GM23338 (cell line): ENCODE results near the gene ZNF480.
A peak's percentile ranks its signal among the peaks of the same experiment; 100 is the strongest.

Experiments used
- CREB1 ChIP-seq: fragments of 250-450 bp; sonication (Bioruptor Pico); IDR thresholded peaks from 2 replicates; pipeline ENCODE4 v1.5.0; 2020; ENCODE audit warnings: low read depth, mild to moderate bottlenecking, moderate library complexity
- EZH2 ChIP-seq: fragments of 200-600 bp; sonication (generic); IDR thresholded peaks from one replicate; pipeline ENCODE4 v1.8.0; 2017; ENCODE audit warnings: antibody characterized with exemption, mild to moderate bottlenecking, low read depth; ENCODE audit not compliant: unreplicated experiment
- EZH2phosphoT487 ChIP-seq: fragments of 200-600 bp; sonication (generic); IDR thresholded peaks from one replicate; pipeline ENCODE4 v1.8.1; 2018; ENCODE audit warnings: antibody characterized with exemption; ENCODE audit not compliant: unreplicated experiment
- JUNB ChIP-seq: IDR thresholded peaks from one replicate; pipeline ENCODE4 v1.6.1; 2016; ENCODE audit warnings: antibody characterized with exemption; ENCODE audit not compliant: unreplicated experiment
- NANOG ChIP-seq: IDR thresholded peaks from 2 replicates; pipeline ENCODE4 v1.6.1; 2016; ENCODE audit warnings: antibody characterized with exemption, borderline replicate concordance
- POLR2AphosphoS5 ChIP-seq: IDR thresholded peaks from 2 replicates; pipeline ENCODE4 v1.6.1; 2016; ENCODE audit warnings: antibody characterized with exemption, low read depth
- STAT1 ChIP-seq: IDR thresholded peaks from one replicate; pipeline ENCODE4 v1.6.1; 2016; ENCODE audit warnings: antibody characterized with exemption; ENCODE audit not compliant: unreplicated experiment
- ZNF114 ChIP-seq: fragments of 250-450 bp; sonication (Bioruptor Pico); IDR thresholded peaks from 2 replicates; pipeline ENCODE4 v1.5.0; 2020; ENCODE audit warnings: mild to moderate bottlenecking, moderate library complexity
- ZNF331 ChIP-seq: fragments of 250-450 bp; sonication (Bioruptor Pico); IDR thresholded peaks from 2 replicates; pipeline ENCODE4 v1.5.0; 2020; ENCODE audit warnings: low read depth, mild to moderate bottlenecking, moderate library complexity
- ZNF462 ChIP-seq: fragments of 250-450 bp; sonication (Bioruptor Pico); IDR thresholded peaks from 2 replicates; pipeline ENCODE4 v1.5.0; 2020; ENCODE audit warnings: mild to moderate bottlenecking, moderate library complexity
- TF ChIP-seq, protein P1 (sequence below), 2 experiments: fragments of 200-600 bp in 1 of 2; sonication (generic) in 1 of 2; conservative IDR thresholded peaks; 2 replicates each; pipeline versions ENCODE4 v1.5.1 to v1.6.1; 2016 to 2017; ENCODE audit warnings: antibody characterized with exemption in 2 of 2, low read depth in 2 of 2, mild to moderate bottlenecking in 2 of 2, moderate library complexity in 1 of 2
- TF ChIP-seq, protein P2 (sequence below): IDR thresholded peaks from one replicate; pipeline ENCODE4 v1.6.1; 2018; ENCODE audit warnings: antibody characterized with exemption; ENCODE audit not compliant: unreplicated experiment
- TF ChIP-seq, protein P3 (sequence below): IDR thresholded peaks from 2 replicates; pipeline ENCODE4 v1.6.1; 2016; ENCODE audit warnings: antibody characterized with exemption

- TF ChIP-seq, protein P1, sequence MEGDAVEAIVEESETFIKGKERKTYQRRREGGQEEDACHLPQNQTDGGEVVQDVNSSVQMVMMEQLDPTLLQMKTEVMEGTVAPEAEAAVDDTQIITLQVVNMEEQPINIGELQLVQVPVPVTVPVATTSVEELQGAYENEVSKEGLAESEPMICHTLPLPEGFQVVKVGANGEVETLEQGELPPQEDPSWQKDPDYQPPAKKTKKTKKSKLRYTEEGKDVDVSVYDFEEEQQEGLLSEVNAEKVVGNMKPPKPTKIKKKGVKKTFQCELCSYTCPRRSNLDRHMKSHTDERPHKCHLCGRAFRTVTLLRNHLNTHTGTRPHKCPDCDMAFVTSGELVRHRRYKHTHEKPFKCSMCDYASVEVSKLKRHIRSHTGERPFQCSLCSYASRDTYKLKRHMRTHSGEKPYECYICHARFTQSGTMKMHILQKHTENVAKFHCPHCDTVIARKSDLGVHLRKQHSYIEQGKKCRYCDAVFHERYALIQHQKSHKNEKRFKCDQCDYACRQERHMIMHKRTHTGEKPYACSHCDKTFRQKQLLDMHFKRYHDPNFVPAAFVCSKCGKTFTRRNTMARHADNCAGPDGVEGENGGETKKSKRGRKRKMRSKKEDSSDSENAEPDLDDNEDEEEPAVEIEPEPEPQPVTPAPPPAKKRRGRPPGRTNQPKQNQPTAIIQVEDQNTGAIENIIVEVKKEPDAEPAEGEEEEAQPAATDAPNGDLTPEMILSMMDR (conservative IDR thresholded peaks at IDR 0.05; ENCODE audit: low read depth in 2 of 2): no peak
- TF ChIP-seq POLR2AphosphoS5 (peak; percentile 93), EZH2 (no peak), CREB1 (CRISPR knock-in tag) (peak; percentile 61), ZNF462 (CRISPR knock-in tag) (no peak), JUNB (no peak), EZH2phosphoT487 (no peak), NANOG (no peak), ZNF331 (no peak), ZNF114 (CRISPR knock-in tag) (no peak), STAT1 (no peak)
- TF ChIP-seq, protein P2, sequence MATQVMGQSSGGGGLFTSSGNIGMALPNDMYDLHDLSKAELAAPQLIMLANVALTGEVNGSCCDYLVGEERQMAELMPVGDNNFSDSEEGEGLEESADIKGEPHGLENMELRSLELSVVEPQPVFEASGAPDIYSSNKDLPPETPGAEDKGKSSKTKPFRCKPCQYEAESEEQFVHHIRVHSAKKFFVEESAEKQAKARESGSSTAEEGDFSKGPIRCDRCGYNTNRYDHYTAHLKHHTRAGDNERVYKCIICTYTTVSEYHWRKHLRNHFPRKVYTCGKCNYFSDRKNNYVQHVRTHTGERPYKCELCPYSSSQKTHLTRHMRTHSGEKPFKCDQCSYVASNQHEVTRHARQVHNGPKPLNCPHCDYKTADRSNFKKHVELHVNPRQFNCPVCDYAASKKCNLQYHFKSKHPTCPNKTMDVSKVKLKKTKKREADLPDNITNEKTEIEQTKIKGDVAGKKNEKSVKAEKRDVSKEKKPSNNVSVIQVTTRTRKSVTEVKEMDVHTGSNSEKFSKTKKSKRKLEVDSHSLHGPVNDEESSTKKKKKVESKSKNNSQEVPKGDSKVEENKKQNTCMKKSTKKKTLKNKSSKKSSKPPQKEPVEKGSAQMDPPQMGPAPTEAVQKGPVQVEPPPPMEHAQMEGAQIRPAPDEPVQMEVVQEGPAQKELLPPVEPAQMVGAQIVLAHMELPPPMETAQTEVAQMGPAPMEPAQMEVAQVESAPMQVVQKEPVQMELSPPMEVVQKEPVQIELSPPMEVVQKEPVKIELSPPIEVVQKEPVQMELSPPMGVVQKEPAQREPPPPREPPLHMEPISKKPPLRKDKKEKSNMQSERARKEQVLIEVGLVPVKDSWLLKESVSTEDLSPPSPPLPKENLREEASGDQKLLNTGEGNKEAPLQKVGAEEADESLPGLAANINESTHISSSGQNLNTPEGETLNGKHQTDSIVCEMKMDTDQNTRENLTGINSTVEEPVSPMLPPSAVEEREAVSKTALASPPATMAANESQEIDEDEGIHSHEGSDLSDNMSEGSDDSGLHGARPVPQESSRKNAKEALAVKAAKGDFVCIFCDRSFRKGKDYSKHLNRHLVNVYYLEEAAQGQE: no peak
- TF ChIP-seq, protein P3, sequence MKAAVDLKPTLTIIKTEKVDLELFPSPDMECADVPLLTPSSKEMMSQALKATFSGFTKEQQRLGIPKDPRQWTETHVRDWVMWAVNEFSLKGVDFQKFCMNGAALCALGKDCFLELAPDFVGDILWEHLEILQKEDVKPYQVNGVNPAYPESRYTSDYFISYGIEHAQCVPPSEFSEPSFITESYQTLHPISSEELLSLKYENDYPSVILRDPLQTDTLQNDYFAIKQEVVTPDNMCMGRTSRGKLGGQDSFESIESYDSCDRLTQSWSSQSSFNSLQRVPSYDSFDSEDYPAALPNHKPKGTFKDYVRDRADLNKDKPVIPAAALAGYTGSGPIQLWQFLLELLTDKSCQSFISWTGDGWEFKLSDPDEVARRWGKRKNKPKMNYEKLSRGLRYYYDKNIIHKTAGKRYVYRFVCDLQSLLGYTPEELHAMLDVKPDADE: 0 out of 2 replicates have a peak, but pooled peaks have one; percentile 26
Measured at GRCh38 chr19:52269338-52270261, 27.4 kb upstream of the ZNF480 start, which contains the start of gene ZNF766.
